Measurements from ENCODE around the gene KLHL25. TPM values are rescaled to one million over a fixed set of nuclear protein-coding genes. Genes with fewer than 3 reads are reported as not detected.

The KLHL25 gene
- total RNA-seq, 1 experiment from 2014 or later, result 11.5 TPM

GRCh38 chr15:85760531-85761371, 34.0 kb downstream of the KLHL25 start:
- ChIA-PET POLR2A (ENCODE audit: low non-redundant PET) (no interaction called here), CTCF (no interaction called here)
- Histone ChIP-seq H3K36me3 (ENCODE audit: insufficient read depth, low read length, poor library complexity, severe bottlenecking) (no peaks in the 10 kb centered on the region), H3K4me3 (ENCODE audit: low read depth, low read length, poor library complexity, severe bottlenecking) (no peak overlapping the region), H3K4me1 (ENCODE audit: insufficient read depth, low read length, poor library complexity, severe bottlenecking) (no peaks in the 10 kb centered on the region), H3K9me3 (ENCODE audit: low read depth, low read length, poor library complexity, severe bottlenecking) (no peaks in the 10 kb centered on the region), H3K27me3 (replicated peaks; ENCODE audit: insufficient read depth, low read depth, low read length, poor library complexity) (no peaks in the 10 kb centered on the region), H3K27ac (ENCODE audit: low read depth, low read length, poor library complexity, severe bottlenecking) (no peak overlapping the region)
- DNase-seq (ENCODE audit: low spot score), result no peak
- BruUV-seq (replicated peaks), result no TSS peak
- TF ChIP-seq CTCF (conservative IDR thresholded peaks at IDR 0.05; ENCODE audit: low read depth, low read length) (no peak), EZH2 (IDR thresholded peaks at IDR 0.05; ENCODE audit: borderline replicate concordance, low read depth, low read length, poor library complexity, severe bottlenecking) (no peak)
- intact Hi-C loops (cut with micrococcal nuclease; ENCODE audit: unreplicated experiment), result no loop called here

- intact Hi-C loops (cut with micrococcal nuclease; ENCODE audit: unreplicated experiment), result no loop called here
- H3K27ac ChIP-seq (ENCODE audit: low read depth, low read length, poor library complexity, severe bottlenecking), result no peak overlapping the region
- BruUV-seq (replicated peaks), result no TSS peak
- no peak overlapping the region for H3K4me3 ChIP-seq (ENCODE audit: low read depth, low read length, poor library complexity, severe bottlenecking)
- H3K27me3 ChIP-seq (replicated peaks; ENCODE audit: insufficient read depth, low read depth, low read length, poor library complexity), result no peaks in the 10 kb centered on the region
- no peak for TF ChIP-seq CTCF (conservative IDR thresholded peaks at IDR 0.05; ENCODE audit: low read depth, low read length)
- no peak for TF ChIP-seq EZH2 (IDR thresholded peaks at IDR 0.05; ENCODE audit: borderline replicate concordance, low read depth, low read length, poor library complexity, severe bottlenecking)
- H3K9me3 ChIP-seq (ENCODE audit: low read depth, low read length, poor library complexity, severe bottlenecking), result no peaks in the 10 kb centered on the region
- no peaks in the 10 kb centered on the region for H3K36me3 ChIP-seq (ENCODE audit: insufficient read depth, low read length, poor library complexity, severe bottlenecking)
- no peaks in the 10 kb centered on the region for H3K4me1 ChIP-seq (ENCODE audit: insufficient read depth, low read length, poor library complexity, severe bottlenecking)
- CTCF ChIA-PET, result interaction anchor here (0.5 kb wide), 1 partner anchor 433 kb away, joined by 8 read pairs; no protein-coding TSS in a partner anchor
- POLR2A ChIA-PET (ENCODE audit: low non-redundant PET), result no interaction called here
- no peak for DNase-seq (ENCODE audit: low spot score)
Measured at GRCh38 chr15:85760049-85760448, 34.7 kb downstream of the KLHL25 start.

GRCh38 chr15:85759376-85759775, 35.3 kb downstream of the KLHL25 start:
- BruUV-seq (replicated peaks), result no TSS peak
- no peaks in the 10 kb centered on the region for H3K36me3 ChIP-seq (ENCODE audit: insufficient read depth, low read length, poor library complexity, severe bottlenecking)
- no peaks in the 10 kb centered on the region for H3K9me3 ChIP-seq (ENCODE audit: low read depth, low read length, poor library complexity, severe bottlenecking)
- H3K27me3 ChIP-seq (replicated peaks; ENCODE audit: insufficient read depth, low read depth, low read length, poor library complexity), result no peaks in the 10 kb centered on the region
- CTCF ChIA-PET, result no interaction called here
- intact Hi-C loops (cut with micrococcal nuclease; ENCODE audit: unreplicated experiment), result no loop called here
- no peak overlapping the region for H3K4me3 ChIP-seq (ENCODE audit: low read depth, low read length, poor library complexity, severe bottlenecking)
- H3K4me1 ChIP-seq (ENCODE audit: insufficient read depth, low read length, poor library complexity, severe bottlenecking), result no peaks in the 10 kb centered on the region
- POLR2A ChIA-PET (ENCODE audit: low non-redundant PET), result no interaction called here
- DNase-seq (ENCODE audit: low spot score), result no peak
- H3K27ac ChIP-seq (ENCODE audit: low read depth, low read length, poor library complexity, severe bottlenecking), result no peak overlapping the region
- TF ChIP-seq EZH2 (IDR thresholded peaks at IDR 0.05; ENCODE audit: borderline replicate concordance, low read depth, low read length, poor library complexity, severe bottlenecking) (no peak), CTCF (conservative IDR thresholded peaks at IDR 0.05; ENCODE audit: low read depth, low read length) (no peak)
